Caki2 (cell line): ENCODE measurements around the gene ZNF283. TPM values are rescaled to one million over a fixed set of nuclear protein-coding genes. Genes with fewer than 3 reads are reported as not detected.

Experiments used
- DNase-seq: peaks from one replicate; pipeline ENCODE4 v3.0.0-alpha.2; 2015; ENCODE audit warnings: low read depth
- in situ Hi-C: cut with HindIII; loops from 2 replicates; pipeline ENCODE4 v1.10.0; 2016; ENCODE audit warnings: low sequenced_read_pairs, low pct_unique_long_range_greater_than_20kb, mixed read lengths
- total RNA-seq: library from RNA; depleted of rRNA; stranded (reverse); fragments of >200 nt; shearing (Covaris generic); gene quantifications from 2 replicates; pipeline ENCODE4 v1.2.3, GENCODE V29; 2014; ENCODE audit warnings: low replicate concordance; rRNA removed

ZNF283 gene
- total RNA-seq, result 3.4 and 3.6 TPM in 2 replicates

GRCh38 chr19:43826787-43827754 lies at the start of gene ZNF283:
ZNF283 (plus strand) TSS chr19:43827321; CDS start chr19:43833505, 6,184 bp downstream.
- in situ Hi-C loops, result no loop called here

GRCh38 chr19:43778651-43779050 lies 48.5 kb upstream of the ZNF283 start:
- in situ Hi-C loops, result no loop called here
- no peak for DNase-seq

More at GRCh38 chr19:43826787-43827754, at the start of gene ZNF283:
- DNase-seq, result peak; percentile 87

- no peak for DNase-seq
- in situ Hi-C loops, result no loop called here
These were observed 47.8 kb upstream of the ZNF283 start for GRCh38 chr19:43779147-43779819.

GRCh38 chr19:43779820-43780219 lies 47.3 kb upstream of the ZNF283 start:
- in situ Hi-C loops, result no loop called here
- no peak for DNase-seq

- peak; percentile 51 for DNase-seq
- in situ Hi-C loops, result no loop called here
These were observed 46.2 kb upstream of the ZNF283 start, which contains the start of gene KCNN4 for GRCh38 chr19:43780706-43781525. KCNN4 (minus strand) TSS chr19:43780973; CDS start chr19:43780861, 112 bp downstream.

- no peak for DNase-seq
- in situ Hi-C loops, result no loop called here
These were observed 45.4 kb upstream of the ZNF283 start for GRCh38 chr19:43781630-43782310.

- no peak for DNase-seq
- in situ Hi-C loops, result no loop called here
These were observed 44.8 kb upstream of the ZNF283 start for GRCh38 chr19:43782311-43782660.

GRCh38 chr19:43782689-43783231 lies 44.4 kb upstream of the ZNF283 start:
- in situ Hi-C loops, result no loop called here
- no peak for DNase-seq

GRCh38 chr19:43783636-43784035 lies 43.5 kb upstream of the ZNF283 start:
- in situ Hi-C loops, result no loop called here
- no peak for DNase-seq

- DNase-seq, result peak; percentile 88
- in situ Hi-C loops, result no loop called here
These were observed 42.7 kb upstream of the ZNF283 start for GRCh38 chr19:43784241-43784980.

- peak; percentile 84 for DNase-seq
- in situ Hi-C loops, result no loop called here
These were observed 41.9 kb upstream of the ZNF283 start for GRCh38 chr19:43784981-43785808.

- in situ Hi-C loops, result no loop called here
- no peak for DNase-seq
These were observed 40.5 kb upstream of the ZNF283 start for GRCh38 chr19:43786665-43787064.

GRCh38 chr19:43789029-43789428 lies 38.1 kb upstream of the ZNF283 start:
- peak; percentile 38 for DNase-seq
- in situ Hi-C loops, result no loop called here

- no peak for DNase-seq
- in situ Hi-C loops, result no loop called here
These were observed 36.5 kb upstream of the ZNF283 start for GRCh38 chr19:43790587-43790986.

- in situ Hi-C loops, result no loop called here
- no peak for DNase-seq
These were observed 30.0 kb upstream of the ZNF283 start for GRCh38 chr19:43797118-43797517.

- in situ Hi-C loops, result no loop called here
- no peak for DNase-seq
These were observed 29.6 kb upstream of the ZNF283 start for GRCh38 chr19:43797556-43797955.
